ENCODE results near the gene VAPA.

DNA sequence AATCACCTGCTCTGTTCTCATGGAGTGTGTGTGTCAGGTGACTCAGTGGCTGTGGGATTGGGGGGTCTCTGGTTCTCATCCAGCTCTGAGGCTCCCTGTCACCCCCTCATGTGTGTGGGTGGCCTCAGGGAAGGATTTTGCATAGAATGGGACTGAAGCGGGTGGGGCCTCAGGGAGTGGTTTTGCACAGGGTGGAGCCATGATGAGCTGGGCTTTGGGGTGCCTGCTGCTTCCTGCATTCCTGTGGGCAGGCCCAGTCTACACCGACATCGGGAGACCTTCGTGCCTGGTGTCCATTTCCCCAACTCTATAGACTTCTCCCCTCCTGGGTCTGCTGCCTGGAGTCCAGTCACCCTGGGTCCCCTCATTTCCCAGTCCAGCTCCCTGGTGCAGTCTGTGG lies 59.7 kb downstream of the VAPA start:
- no peak for TF ChIP-seq CTCF (IDR thresholded peaks at IDR 0.05)
- no peak for TF ChIP-seq POLR2A (IDR thresholded peaks at IDR 0.05)
